Mesodermal cell (in vitro differentiated cells): ENCODE results near the gene RUNX3. TPM values are rescaled to one million over a fixed set of nuclear protein-coding genes. Genes with fewer than 3 reads are reported as not detected.
"Not testable (repeated sequence)": the region's sequence is repeated elsewhere in the genome, so short reads cannot be mapped to it uniquely, and the experiment has no call there.

Source experiments
- H3K27ac ChIP-seq: 2 replicates; pipeline ENCODE4 v1.7.0; 2013; ENCODE audit warnings: mild to moderate bottlenecking, low read depth, low read length, moderate library complexity; ENCODE audit not compliant: severe bottlenecking
- H3K36me3 ChIP-seq: 2 replicates; pipeline ENCODE4 v1.7.1; 2013; ENCODE audit warnings: mild to moderate bottlenecking, low read length, moderate library complexity; ENCODE audit not compliant: control insufficient read depth, insufficient read depth
- H3K4me1 ChIP-seq: one replicate; pipeline ENCODE4 v1.7.1; 2013; ENCODE audit warnings: mild to moderate bottlenecking, low read length; ENCODE audit not compliant: insufficient read depth, control insufficient read depth, poor library complexity, severe bottlenecking
- H3K4me3 ChIP-seq: 2 replicates; pipeline ENCODE4 v1.7.0; 2013; ENCODE audit warnings: low read length, control low read depth, mild to moderate bottlenecking; ENCODE audit not compliant: insufficient read depth, poor library complexity, severe bottlenecking; ENCODE audit errors: extremely low read depth
- H3K9me3 ChIP-seq: 2 replicates; pipeline ENCODE4 v1.7.1; 2013; ENCODE audit warnings: mild to moderate bottlenecking, low read length, moderate library complexity; ENCODE audit not compliant: control insufficient read depth
- WGBS, 2 experiments: methylation state at CpG; one replicate each; pipeline ENCODE4 v1.1.5; 2013; ENCODE audit warnings: missing lambda C conversion rate in 2 of 2; ENCODE audit not compliant: insufficient coverage in 2 of 2; 5-methylcytosine and 5-hydroxymethylcytosine counted together
- polyA plus RNA-seq, 2 experiments: library from polyadenylated mRNA; stranded (reverse); fragments of 50-300 nt; gene quantifications; one replicate each; pipeline ENCODE4 v1.2.3, GENCODE V29; 2013

Gene RUNX3
- polyA plus RNA-seq (2013, experiment 1 of 2): 4.4 TPM
- polyA plus RNA-seq (2013, experiment 2 of 2): 2.8 TPM

- Histone ChIP-seq H3K27ac (no peak within 1 kb of the TSS), H3K4me1 (peaks cover 18% of the 10 kb centered on the region), H3K4me3 (peak within 1 kb of the TSS; percentile 40), H3K9me3 (no peaks in the 10 kb centered on the region), H3K36me3 (no peaks in the 10 kb centered on the region)
- WGBS, 2 experiments: 3 to 4% methylated on average over 75 to 81 of the region's 88 CpGs
These were observed at the start of gene RUNX3 for GRCh38 chr1:24930260-24931145. RUNX3 (minus strand) TSS chr1:24930276; CDS start chr1:24929868, 408 bp downstream.

GRCh38 chr1:24979232-24979631 is 49.2 kb upstream of the RUNX3 start:
- H3K4me1 ChIP-seq, H3K36me3 ChIP-seq, H3K4me3 ChIP-seq, H3K27ac ChIP-seq: not testable (repeated sequence)
- peaks cover 21% of the 10 kb centered on the region for H3K9me3 ChIP-seq
- 88% methylated on average over 2 to 3 of the region's 4 CpGs for WGBS, 2 experiments

- WGBS, 2 experiments: 77 to 85% methylated on average over 6 to 9 of the region's 9 CpGs
- Histone ChIP-seq H3K27ac (no peak overlapping the region), H3K36me3 (no peaks in the 10 kb centered on the region), H3K4me3 (no peak overlapping the region), H3K9me3 (peaks cover 25% of the 10 kb centered on the region), H3K4me1 (no peaks in the 10 kb centered on the region)
These were observed 48.4 kb upstream of the RUNX3 start for GRCh38 chr1:24978383-24979032.

GRCh38 chr1:24975391-24975790 is 45.3 kb upstream of the RUNX3 start:
- H3K4me1 ChIP-seq: peaks cover 23% of the 10 kb centered on the region
- no peak overlapping the region for H3K27ac ChIP-seq
- peaks cover 25% of the 10 kb centered on the region for H3K9me3 ChIP-seq
- no peaks in the 10 kb centered on the region for H3K36me3 ChIP-seq
- no peak overlapping the region for H3K4me3 ChIP-seq
- 100% methylated on average over 1 of the region's 2 CpGs; no CpG with 5 or more reads in 1 of the 2 experiments for WGBS, 2 experiments

GRCh38 chr1:24973315-24973714 is 43.2 kb upstream of the RUNX3 start:
- Histone ChIP-seq H3K27ac (no peak overlapping the region), H3K36me3 (no peaks in the 10 kb centered on the region)
- WGBS, 2 experiments: 88 to 97% methylated on average over 3 to 4 of the region's 5 CpGs

GRCh38 chr1:24972915-24973242 is 42.8 kb upstream of the RUNX3 start:
- Histone ChIP-seq H3K27ac (peak overlapping the region; percentile 78), H3K9me3 (peaks cover 25% of the 10 kb centered on the region), H3K4me1 (peaks cover 31% of the 10 kb centered on the region), H3K36me3 (no peaks in the 10 kb centered on the region), H3K4me3 (no peak overlapping the region)
- 90 to 93% methylated on average over 4 of the region's 6 CpGs for WGBS, 2 experiments

More at GRCh38 chr1:24973315-24973714, 43.2 kb upstream of the RUNX3 start:
- Histone ChIP-seq H3K4me3 (no peak overlapping the region), H3K9me3 (peaks cover 25% of the 10 kb centered on the region), H3K4me1 (peaks cover 31% of the 10 kb centered on the region)

- 56 to 72% methylated on average over 5 of the region's 8 CpGs for WGBS, 2 experiments
- Histone ChIP-seq H3K9me3 (peaks cover 25% of the 10 kb centered on the region), H3K27ac (peak overlapping the region; percentile 78), H3K36me3 (no peaks in the 10 kb centered on the region), H3K4me3 (no peak overlapping the region), H3K4me1 (peaks cover 31% of the 10 kb centered on the region)
These were observed 42.3 kb upstream of the RUNX3 start for GRCh38 chr1:24972221-24972914.

- Histone ChIP-seq H3K4me1 (peaks cover 31% of the 10 kb centered on the region), H3K36me3 (no peaks in the 10 kb centered on the region), H3K27ac (peak overlapping the region; percentile 78), H3K9me3 (peaks cover 20% of the 10 kb centered on the region), H3K4me3 (no peak overlapping the region)
- WGBS, 2 experiments: 88 to 90% methylated on average over 12 to 20 of the region's 23 CpGs
These were observed 41.1 kb upstream of the RUNX3 start for GRCh38 chr1:24970926-24971875.

- 26 to 37% methylated on average over 5 to 12 of the region's 13 CpGs for WGBS, 2 experiments
- no peaks in the 10 kb centered on the region for H3K36me3 ChIP-seq
These were observed 40.3 kb upstream of the RUNX3 start for GRCh38 chr1:24970399-24970753.

More at GRCh38 chr1:24970399-24970753, 40.3 kb upstream of the RUNX3 start:
- Histone ChIP-seq H3K4me1 (peaks cover 34% of the 10 kb centered on the region), H3K9me3 (peaks cover 15% of the 10 kb centered on the region), H3K27ac (peak overlapping the region; percentile 8), H3K4me3 (no peak overlapping the region)
